DND-41 (cell line): ENCODE results near the gene TMEM263.
"Not testable (repeated sequence)": the region's sequence is repeated elsewhere in the genome, so short reads cannot be mapped to it uniquely, and the experiment has no call there.

Experiments used
- ATAC-seq: fragments of 200-7000 bp; cut with Tn5 transposase; 3 replicates; pipeline ENCODE4 v1.9.1; 2021; ENCODE audit warnings: low read depth; ENCODE audit not compliant: insufficient read depth
- DNase-seq: peaks from one replicate; pipeline ENCODE4 v3.0.0-alpha.2; 2020
- H2AFZ ChIP-seq: 2 replicates; pipeline ENCODE4 v1.6.0; 2012; ENCODE audit warnings: low read depth, low read length
- H3K27ac ChIP-seq: 2 replicates; pipeline ENCODE4 v1.5.1; 2012; ENCODE audit warnings: low read length, inconsistent platforms
- H3K27me3 ChIP-seq: fragments of 200-600 bp; sonication (generic); 2 replicates; pipeline ENCODE4 v1.6.0; 2012; ENCODE audit warnings: low read length, mild to moderate bottlenecking, inconsistent platforms; ENCODE audit not compliant: insufficient read depth, poor library complexity
- H3K36me3 ChIP-seq: 2 replicates; pipeline ENCODE4 v1.5.1; 2012; ENCODE audit warnings: low read length, inconsistent platforms; ENCODE audit not compliant: insufficient read depth
- H3K4me1 ChIP-seq: 2 replicates; pipeline ENCODE4 v1.5.1; 2012; ENCODE audit warnings: mild to moderate bottlenecking, low read length; ENCODE audit not compliant: insufficient read depth
- H3K4me2 ChIP-seq: 2 replicates; pipeline ENCODE4 v1.6.0; 2012; ENCODE audit warnings: mild to moderate bottlenecking, moderate library complexity, low read length, inconsistent platforms; ENCODE audit not compliant: insufficient read depth
- H3K4me3 ChIP-seq, 2 experiments: fragments of 200-600 bp in 1 of 2; shearing (Covaris generic) in 1 of 2; 2 replicates each; pipeline ENCODE4 v1.5.1; 2012 to 2016; ENCODE audit warnings: inconsistent platforms in 2 of 2, low read length in 2 of 2, mild to moderate bottlenecking in 2 of 2, low read depth in 1 of 2, moderate library complexity in 1 of 2
- H3K79me2 ChIP-seq: 2 replicates; pipeline ENCODE4 v1.6.0; 2012; ENCODE audit warnings: low read length, inconsistent platforms; ENCODE audit not compliant: insufficient read depth
- H3K9ac ChIP-seq: 2 replicates; pipeline ENCODE4 v1.6.0; 2012; ENCODE audit warnings: low read depth, mild to moderate bottlenecking, inconsistent platforms, low read length, moderate library complexity
- H3K9me3 ChIP-seq: 2 replicates; pipeline ENCODE4 v1.5.1; 2012; ENCODE audit warnings: low read length, moderate library complexity, mild to moderate bottlenecking, inconsistent platforms; ENCODE audit not compliant: insufficient read depth, severe bottlenecking
- H4K20me1 ChIP-seq: 2 replicates; pipeline ENCODE4 v1.6.0; 2012; ENCODE audit warnings: low read length; ENCODE audit not compliant: insufficient read depth
- EZH2 ChIP-seq: IDR thresholded peaks from 3 replicates; pipeline ENCODE4 v1.6.1; 2012; ENCODE audit warnings: borderline replicate concordance, low read depth, mild to moderate bottlenecking, moderate library complexity, low read length, inconsistent platforms; ENCODE audit not compliant: severe bottlenecking
- TF ChIP-seq, protein P1 (sequence below): IDR thresholded peaks from 2 replicates; pipeline ENCODE4 v1.5.1; 2012; ENCODE audit warnings: borderline replicate concordance, low read length, moderate library complexity, mild to moderate bottlenecking; ENCODE audit not compliant: poor library complexity, severe bottlenecking; ENCODE audit errors: extremely low read depth

TMEM263 gene

GRCh38 chr12:106915635-106916026 lies 40.1 kb upstream of the TMEM263 start:
- H4K20me1 ChIP-seq = no peaks in the 10 kb centered on the region
- H3K4me2 ChIP-seq = no peak overlapping the region
- no peaks in the 10 kb centered on the region for H3K27me3 ChIP-seq
- no peaks in the 10 kb centered on the region for H3K9me3 ChIP-seq
- ATAC-seq (no peak), DNase-seq (no peak)
- no peak overlapping the region for H3K4me3 ChIP-seq
- TF ChIP-seq EZH2 = no peak
- TF ChIP-seq, protein P1, sequence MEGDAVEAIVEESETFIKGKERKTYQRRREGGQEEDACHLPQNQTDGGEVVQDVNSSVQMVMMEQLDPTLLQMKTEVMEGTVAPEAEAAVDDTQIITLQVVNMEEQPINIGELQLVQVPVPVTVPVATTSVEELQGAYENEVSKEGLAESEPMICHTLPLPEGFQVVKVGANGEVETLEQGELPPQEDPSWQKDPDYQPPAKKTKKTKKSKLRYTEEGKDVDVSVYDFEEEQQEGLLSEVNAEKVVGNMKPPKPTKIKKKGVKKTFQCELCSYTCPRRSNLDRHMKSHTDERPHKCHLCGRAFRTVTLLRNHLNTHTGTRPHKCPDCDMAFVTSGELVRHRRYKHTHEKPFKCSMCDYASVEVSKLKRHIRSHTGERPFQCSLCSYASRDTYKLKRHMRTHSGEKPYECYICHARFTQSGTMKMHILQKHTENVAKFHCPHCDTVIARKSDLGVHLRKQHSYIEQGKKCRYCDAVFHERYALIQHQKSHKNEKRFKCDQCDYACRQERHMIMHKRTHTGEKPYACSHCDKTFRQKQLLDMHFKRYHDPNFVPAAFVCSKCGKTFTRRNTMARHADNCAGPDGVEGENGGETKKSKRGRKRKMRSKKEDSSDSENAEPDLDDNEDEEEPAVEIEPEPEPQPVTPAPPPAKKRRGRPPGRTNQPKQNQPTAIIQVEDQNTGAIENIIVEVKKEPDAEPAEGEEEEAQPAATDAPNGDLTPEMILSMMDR = no peak
- H3K79me2 ChIP-seq = no peaks in the 10 kb centered on the region
- peaks cover 3% of the 10 kb centered on the region; the same call in 1 of the 2 replicates for H3K4me1 ChIP-seq
- no peak overlapping the region for H3K9ac ChIP-seq
- no peak overlapping the region for H2AFZ ChIP-seq
- no peaks in the 10 kb centered on the region for H3K36me3 ChIP-seq
- no peak overlapping the region for H3K27ac ChIP-seq

- H3K27ac ChIP-seq = no peak overlapping the region
- DNase-seq (no peak), ATAC-seq (no peak)
- no peaks in the 10 kb centered on the region for H4K20me1 ChIP-seq
- no peak overlapping the region for H2AFZ ChIP-seq
- H3K36me3 ChIP-seq = no peaks in the 10 kb centered on the region
- no peak overlapping the region for H3K4me3 ChIP-seq
- no peaks in the 10 kb centered on the region for H3K9me3 ChIP-seq
- TF ChIP-seq, protein P1 = no peak
- no peak for TF ChIP-seq EZH2
- H3K79me2 ChIP-seq = no peaks in the 10 kb centered on the region
- peaks cover 3% of the 10 kb centered on the region; the same call in 1 of the 2 replicates for H3K4me1 ChIP-seq
- H3K4me2 ChIP-seq = no peak overlapping the region
- no peaks in the 10 kb centered on the region for H3K27me3 ChIP-seq
- H3K9ac ChIP-seq = no peak overlapping the region
Observed at GRCh38 chr12:106917503-106917902, 38.2 kb upstream of the TMEM263 start.

- no peaks in the 10 kb centered on the region for H3K79me2 ChIP-seq
- H3K9me3 ChIP-seq = no peaks in the 10 kb centered on the region
- no peak overlapping the region for H3K9ac ChIP-seq
- ATAC-seq = peak; percentile 42; the same call in 1 of the 3 replicates
- H3K27me3 ChIP-seq = no peaks in the 10 kb centered on the region
- TF ChIP-seq EZH2 = no peak
- TF ChIP-seq, protein P1 = peak; percentile 62
- H3K4me1 ChIP-seq = peaks cover 3% of the 10 kb centered on the region; the same call in 1 of the 2 replicates
- H3K36me3 ChIP-seq = no peaks in the 10 kb centered on the region
- no peak overlapping the region for H3K27ac ChIP-seq
- H4K20me1 ChIP-seq = no peaks in the 10 kb centered on the region
- H3K4me2 ChIP-seq = no peak overlapping the region
- H3K4me3 ChIP-seq = no peak overlapping the region
- DNase-seq = peak; percentile 13
- no peak overlapping the region for H2AFZ ChIP-seq
Observed at GRCh38 chr12:106918746-106919145, 37.0 kb upstream of the TMEM263 start.

DNA sequence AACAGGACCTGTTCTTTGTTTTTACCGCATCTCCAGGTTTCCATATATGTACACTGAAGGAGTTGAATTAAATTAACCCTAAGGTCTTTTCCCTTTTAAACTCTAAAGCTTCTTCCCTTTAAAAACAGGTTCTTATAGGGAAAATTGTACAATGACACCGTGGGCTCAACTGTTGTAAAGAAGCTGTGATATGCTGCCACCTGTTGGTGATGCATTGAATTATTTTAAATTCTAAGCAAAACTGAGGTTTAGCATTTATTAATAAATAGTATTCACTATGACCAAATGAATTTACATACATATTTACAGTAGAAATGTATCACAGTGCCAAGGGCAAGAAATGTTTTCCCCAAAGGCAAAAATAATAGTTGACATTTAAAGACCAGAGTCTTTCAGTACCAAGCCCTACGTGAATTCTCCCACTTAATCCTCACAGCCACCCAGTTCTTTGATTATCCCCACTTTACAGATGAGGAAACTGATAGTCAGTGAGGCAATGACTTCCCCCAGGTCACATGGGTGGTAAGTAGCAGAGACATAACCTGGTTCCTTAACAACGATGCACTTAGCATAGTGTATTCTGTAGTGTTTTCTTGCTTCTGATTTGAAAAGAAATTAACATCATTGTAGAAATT lies 35.7 kb upstream of the TMEM263 start:
- H3K27ac ChIP-seq = no peak overlapping the region
- H3K27me3 ChIP-seq = no peaks in the 10 kb centered on the region
- DNase-seq (peak; percentile 23), ATAC-seq (peak; percentile 53; the same call in 1 of the 3 replicates)
- H3K36me3 ChIP-seq = no peaks in the 10 kb centered on the region
- H3K4me1 ChIP-seq = no peaks in the 10 kb centered on the region; the same call in 1 of the 2 replicates
- H3K4me2 ChIP-seq = no peak overlapping the region
- H4K20me1 ChIP-seq = no peaks in the 10 kb centered on the region
- no peak overlapping the region for H2AFZ ChIP-seq
- peaks cover 5% of the 10 kb centered on the region for H3K9me3 ChIP-seq
- TF ChIP-seq, protein P1 = peak; percentile 80
- TF ChIP-seq EZH2 = no peak
- no peaks in the 10 kb centered on the region for H3K79me2 ChIP-seq
- H3K4me3 ChIP-seq = no peak overlapping the region
- no peak overlapping the region for H3K9ac ChIP-seq

DNA sequence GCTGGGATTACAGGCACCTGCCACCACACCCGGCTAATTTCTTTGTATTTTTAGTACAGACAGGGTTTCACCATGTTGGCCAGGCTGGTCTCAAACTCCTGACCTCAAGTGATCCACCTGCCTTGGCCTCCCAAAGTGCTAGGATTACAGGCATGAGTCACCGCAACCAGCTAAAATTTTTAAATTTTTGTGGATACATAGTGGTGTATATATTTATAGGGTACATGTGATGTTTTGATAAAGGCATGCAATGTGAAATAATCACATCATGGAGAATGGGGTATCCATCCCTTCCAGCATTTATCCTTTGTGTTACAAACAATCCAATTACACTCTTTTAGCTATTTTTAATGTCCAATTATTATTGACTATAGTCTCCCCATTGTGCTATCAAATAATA lies 33.7 kb upstream of the TMEM263 start:
- not testable (repeated sequence) for H3K36me3 ChIP-seq, H4K20me1 ChIP-seq, H3K9me3 ChIP-seq, H3K4me1 ChIP-seq, H3K27ac ChIP-seq, DNase-seq, H2AFZ ChIP-seq, H3K27me3 ChIP-seq, ATAC-seq, H3K9ac ChIP-seq, H3K4me3 ChIP-seq, H3K79me2 ChIP-seq, H3K4me2 ChIP-seq
